A673 (cell line): Measurements from ENCODE around the gene ADRM1.

Experiments used
- EZH2 ChIP-seq: fragments of 200-600 bp; sonication (generic); IDR thresholded peaks from 2 replicates; pipeline ENCODE4 v1.6.1; 2017; ENCODE audit warnings: borderline replicate concordance, low read depth, mild to moderate bottlenecking, mixed read lengths, antibody characterized with exemption, low read length; ENCODE audit not compliant: poor library complexity, severe bottlenecking
- TF ChIP-seq, protein P1 (sequence below): fragments of 300-800, 200-600 bp; sonication (generic); conservative IDR thresholded peaks from 2 replicates; pipeline ENCODE4 v1.5.1; 2017; ENCODE audit warnings: low read depth, mild to moderate bottlenecking, antibody characterized with exemption, low read length, moderate library complexity, mixed read lengths

DNA sequence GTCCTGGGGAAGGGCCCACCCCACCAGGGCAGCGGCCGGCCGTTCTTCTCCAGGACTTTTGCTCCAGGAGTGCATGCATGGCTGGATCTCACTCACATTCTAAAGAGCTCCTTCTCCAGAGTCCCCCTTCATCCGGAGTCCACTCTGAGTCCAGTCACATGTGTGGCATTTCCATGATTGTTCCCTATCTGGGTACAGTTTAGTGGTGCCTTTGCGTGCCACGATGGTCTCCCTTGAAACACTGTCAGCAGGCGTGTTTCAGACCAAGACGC, 43.6 kb upstream of the ADRM1 start:
- TF ChIP-seq, protein P1, sequence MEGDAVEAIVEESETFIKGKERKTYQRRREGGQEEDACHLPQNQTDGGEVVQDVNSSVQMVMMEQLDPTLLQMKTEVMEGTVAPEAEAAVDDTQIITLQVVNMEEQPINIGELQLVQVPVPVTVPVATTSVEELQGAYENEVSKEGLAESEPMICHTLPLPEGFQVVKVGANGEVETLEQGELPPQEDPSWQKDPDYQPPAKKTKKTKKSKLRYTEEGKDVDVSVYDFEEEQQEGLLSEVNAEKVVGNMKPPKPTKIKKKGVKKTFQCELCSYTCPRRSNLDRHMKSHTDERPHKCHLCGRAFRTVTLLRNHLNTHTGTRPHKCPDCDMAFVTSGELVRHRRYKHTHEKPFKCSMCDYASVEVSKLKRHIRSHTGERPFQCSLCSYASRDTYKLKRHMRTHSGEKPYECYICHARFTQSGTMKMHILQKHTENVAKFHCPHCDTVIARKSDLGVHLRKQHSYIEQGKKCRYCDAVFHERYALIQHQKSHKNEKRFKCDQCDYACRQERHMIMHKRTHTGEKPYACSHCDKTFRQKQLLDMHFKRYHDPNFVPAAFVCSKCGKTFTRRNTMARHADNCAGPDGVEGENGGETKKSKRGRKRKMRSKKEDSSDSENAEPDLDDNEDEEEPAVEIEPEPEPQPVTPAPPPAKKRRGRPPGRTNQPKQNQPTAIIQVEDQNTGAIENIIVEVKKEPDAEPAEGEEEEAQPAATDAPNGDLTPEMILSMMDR: no peak
- TF ChIP-seq EZH2: no peak
